ENCODE results near the gene CYTH4.
"Not testable (repeated sequence)": the region's sequence is repeated elsewhere in the genome, so short reads cannot be mapped to it uniquely, and the experiment has no call there.

CYTH4 gene

GRCh38 chr22:37326726-37327125 lies 44.4 kb downstream of the CYTH4 start:
- DNase-seq (ENCODE audit: low read depth in 1 of 2, low spot score in 1 of 2), result no peak

GRCh38 chr22:37328017-37328416 lies 45.7 kb downstream of the CYTH4 start:
- DNase-seq (ENCODE audit: low read depth in 1 of 2, low spot score in 1 of 2), result no peak

GRCh38 chr22:37328538-37329237 lies 46.4 kb downstream of the CYTH4 start:
- DNase-seq (ENCODE audit: low read depth in 1 of 2, low spot score in 1 of 2), result not testable (repeated sequence)

- DNase-seq (ENCODE audit: low read depth in 1 of 2, low spot score in 1 of 2), result no peak
These were observed 47.2 kb downstream of the CYTH4 start for GRCh38 chr22:37329238-37330140.

- DNase-seq (ENCODE audit: low read depth in 1 of 2, low spot score in 1 of 2), result no peak
These were observed 48.1 kb downstream of the CYTH4 start for GRCh38 chr22:37330200-37331033.

GRCh38 chr22:37331034-37331428 lies 48.7 kb downstream of the CYTH4 start:
- DNase-seq (ENCODE audit: low read depth in 1 of 2, low spot score in 1 of 2), result no peak

- no peak for DNase-seq (ENCODE audit: low read depth in 1 of 2, low spot score in 1 of 2)
These were observed 49.7 kb downstream of the CYTH4 start for GRCh38 chr22:37331856-37332536.

GRCh38 chr22:37333724-37334460 lies 51.6 kb downstream of the CYTH4 start:
- DNase-seq (ENCODE audit: low read depth in 1 of 2, low spot score in 1 of 2), result no peak

GRCh38 chr22:37334461-37334858 lies 52.2 kb downstream of the CYTH4 start:
- no peak for DNase-seq (ENCODE audit: low read depth in 1 of 2, low spot score in 1 of 2)

GRCh38 chr22:37334859-37335805 lies 52.8 kb downstream of the CYTH4 start:
- DNase-seq (ENCODE audit: low read depth in 1 of 2, low spot score in 1 of 2), result no peak

- no peak for DNase-seq (ENCODE audit: low read depth in 1 of 2, low spot score in 1 of 2)
These were observed 53.5 kb downstream of the CYTH4 start for GRCh38 chr22:37335806-37336199.

GRCh38 chr22:37336579-37336978 lies 54.3 kb downstream of the CYTH4 start:
- DNase-seq (ENCODE audit: low read depth in 1 of 2, low spot score in 1 of 2), result no peak

- no peak for DNase-seq (ENCODE audit: low read depth in 1 of 2, low spot score in 1 of 2)
These were observed 55.1 kb downstream of the CYTH4 start for GRCh38 chr22:37337204-37337943.

- DNase-seq (ENCODE audit: low read depth in 1 of 2, low spot score in 1 of 2), result no peak
These were observed 56.4 kb downstream of the CYTH4 start for GRCh38 chr22:37338539-37339246.

- DNase-seq (ENCODE audit: low read depth in 1 of 2, low spot score in 1 of 2), result no peak
These were observed 58.3 kb downstream of the CYTH4 start for GRCh38 chr22:37340331-37341262.

GRCh38 chr22:37342065-37342464 lies 59.8 kb downstream of the CYTH4 start:
- no peak for DNase-seq (ENCODE audit: low read depth in 1 of 2, low spot score in 1 of 2)

- DNase-seq (ENCODE audit: low read depth in 1 of 2, low spot score in 1 of 2), result no peak
These were observed 61.0 kb downstream of the CYTH4 start for GRCh38 chr22:37343348-37343747.

All from activated CD4-positive, alpha-beta T cell treated with anti-CD3 and anti-CD28 coated beads, Interleukin-2, amount 50 U/mL, for 24 hours (primary cell).